NCI-H1694 treated with DMSO at 0.1 percent for 48 hours (cell line): ENCODE data around the gene PIGB.
"Not testable (repeated sequence)": the region's sequence is repeated elsewhere in the genome, so short reads cannot be mapped to it uniquely, and the experiment has no call there.

ENCODE experiments used
- DNase-seq: peaks from one replicate; lab custom pipeline; 2025; lab: John Stamatoyannopoulos, UW

The PIGB gene

DNA sequence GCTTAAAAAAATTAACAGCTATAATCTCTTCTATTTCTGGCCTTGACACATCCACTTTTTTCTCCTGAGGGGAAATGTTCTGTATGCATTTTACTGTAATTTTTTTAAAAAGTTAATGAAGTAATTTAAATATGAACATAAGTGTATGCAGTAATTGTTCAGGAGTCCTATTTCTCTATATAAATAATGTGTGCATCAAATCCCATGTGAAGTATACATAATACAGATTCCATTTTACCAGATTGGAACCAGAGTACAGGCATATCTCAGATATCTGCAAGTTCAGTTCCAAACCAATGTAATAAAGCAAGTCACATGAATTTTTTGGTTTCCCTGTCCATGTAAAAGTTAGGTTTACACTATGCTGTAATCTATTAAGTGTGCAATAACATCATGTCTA, 62.6 kb downstream of the PIGB start:
- no peak for DNase-seq

GRCh38 chr15:55383687-55384086, 64.7 kb downstream of the PIGB start:
- DNase-seq: no peak

- DNase-seq: no peak
These were observed 68.0 kb downstream of the PIGB start for GRCh38 chr15:55387027-55387426.

GRCh38 chr15:55389264-55389607, 70.2 kb downstream of the PIGB start:
- DNase-seq: no peak

DNA sequence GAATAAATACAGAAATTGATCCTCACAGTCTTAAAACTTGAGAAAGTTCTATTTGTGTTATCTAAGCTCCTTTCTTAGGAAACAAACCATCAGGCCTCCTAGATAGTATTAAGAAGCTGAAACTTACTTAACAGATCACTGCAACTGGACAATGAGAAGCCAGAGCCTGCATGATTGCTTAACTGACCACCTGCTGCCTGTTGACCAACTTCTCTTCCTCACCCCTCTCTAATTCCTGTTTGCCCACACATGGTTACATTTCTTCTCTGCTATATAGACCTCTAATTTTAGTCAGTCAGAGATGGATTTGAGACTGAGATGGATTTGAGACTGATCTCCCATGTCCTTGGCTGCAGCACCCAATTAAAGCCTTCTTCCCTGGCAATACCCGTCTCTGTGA, 75.7 kb downstream of the PIGB start:
- DNase-seq: no peak

GRCh38 chr15:55398243-55398642, 79.2 kb downstream of the PIGB start:
- DNase-seq: no peak

DNA sequence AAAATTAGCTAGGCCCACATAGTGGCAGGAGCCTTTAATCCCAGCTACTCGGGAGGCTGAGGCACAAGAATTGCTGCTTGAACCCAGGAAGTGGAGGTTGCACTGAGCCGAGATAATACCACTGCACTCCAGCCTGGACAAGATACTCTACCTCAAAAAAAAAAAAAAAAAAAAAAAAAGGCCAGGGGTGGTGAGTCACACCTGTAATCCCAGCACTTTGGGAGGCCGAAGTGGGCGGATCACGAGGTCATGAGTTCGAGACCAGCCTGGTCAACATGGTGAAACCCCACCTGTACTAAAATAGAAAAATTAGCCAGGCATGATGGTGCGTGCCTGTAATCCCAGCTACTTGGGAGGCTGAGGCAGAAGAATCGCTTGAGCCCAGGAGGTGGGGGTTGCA, 81.0 kb downstream of the PIGB start:
- DNase-seq: not testable (repeated sequence)

DNA sequence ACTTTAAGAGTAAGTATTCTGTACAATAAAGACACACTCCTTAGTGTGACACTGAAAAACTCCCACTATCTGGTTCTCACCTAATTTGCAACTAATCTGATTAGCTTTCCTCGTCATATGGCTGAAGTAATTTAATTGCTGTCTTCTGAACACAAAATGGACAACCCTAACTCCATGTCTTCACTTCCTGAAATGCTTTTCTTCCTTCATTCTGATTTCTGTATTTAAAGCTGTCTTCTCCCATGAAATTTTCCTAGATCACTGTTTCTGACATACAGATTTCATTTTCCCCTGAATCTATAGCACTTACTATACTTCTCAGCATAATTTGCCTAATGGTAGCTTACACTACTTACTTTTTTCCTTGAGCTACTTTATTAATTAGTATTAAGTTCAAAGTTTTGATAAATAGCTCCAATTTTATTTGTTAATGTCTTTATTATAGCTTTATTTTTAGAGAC, 82.8 kb downstream of the PIGB start:
- DNase-seq: no peak

- no peak for DNase-seq
These were observed 83.7 kb downstream of the PIGB start for GRCh38 chr15:55402707-55403106.

- no peak for DNase-seq
These were observed 84.5 kb downstream of the PIGB start for GRCh38 chr15:55403531-55403930.
